Vagina (tissue), 2 donors: ENCODE data around the gene PPP2R3B. TPM values are rescaled to one million over a fixed set of nuclear protein-coding genes. Genes with fewer than 3 reads are reported as not detected.

Experiments
- DNase-seq, 2 donors: peaks; one replicate each; pipeline ENCODE4 v3.0.0-alpha.2; 2017; ENCODE audit errors: extremely low spot score in 2 of 2
- H3K27ac ChIP-seq: fragments of 200-600 bp; sonication (generic); one replicate; pipeline ENCODE4 v1.5.1; 2019
- H3K27me3 ChIP-seq: fragments of 200-600 bp; sonication (generic); one replicate; pipeline ENCODE4 v1.5.1; 2019
- H3K36me3 ChIP-seq, 2 donors: fragments of 200-600 bp; sonication (generic); one replicate each; pipeline ENCODE4 v1.5.1; 2017 to 2019
- H3K4me1 ChIP-seq: fragments of 200-600 bp; sonication (generic); one replicate; pipeline ENCODE4 v1.5.1; 2019
- H3K4me3 ChIP-seq, 2 donors: fragments of 200-600 bp; sonication (generic); 1 replicate in 1 of 2; 2 replicates in 1 of 2; pipeline ENCODE4 v1.5.1; 2016 to 2019
- H3K9me3 ChIP-seq: fragments of 200-600 bp; sonication (generic); one replicate; pipeline ENCODE4 v1.5.1; 2019
- CTCF ChIP-seq, 3 experiments: fragments of 450-650 bp in 2 of 3; fragments of 200-600 bp in 1 of 3; sonication (generic) in 1 of 3; IDR thresholded peaks; one replicate each; pipeline ENCODE4 v1.5.1; 2017 to 2019; ENCODE audit warnings: antibody characterized with exemption in 3 of 3, mild to moderate bottlenecking in 2 of 3, moderate library complexity in 2 of 3
- POLR2A ChIP-seq, 2 donors: fragments of 450-650 bp; IDR thresholded peaks; one replicate each; pipeline ENCODE4 v1.6.1; 2017; ENCODE audit warnings: antibody characterized with exemption in 2 of 2, mild to moderate bottlenecking in 2 of 2, moderate library complexity in 2 of 2
- POLR2AphosphoS5 ChIP-seq, 2 donors: sonication (generic); formaldehyde crosslinking; IDR thresholded peaks; one replicate each; pipeline ENCODE4 v1.9.0; 2017; ENCODE audit warnings: antibody characterized with exemption in 2 of 2, mild to moderate bottlenecking in 2 of 2, low read depth in 1 of 2; ENCODE audit not compliant: insufficient read depth in 1 of 2
- intact Hi-C: fragments of 100-400 bp; cut with DNase I; formaldehyde crosslinking; loops from one replicate; pipeline ENCODE4 v1.15.1; 2023
- total RNA-seq: library from RNA; depleted of rRNA; stranded (reverse); fragments of >200 nt; gene quantifications from one replicate; pipeline ENCODE4 v1.2.3, GENCODE V29; 2016

The PPP2R3B gene
- total RNA-seq, 1 donor from 2014 or later: 28.5 TPM

GRCh38 chrX:302975-303374 is 83.7 kb downstream of the PPP2R3B start:
- no peak for DNase-seq
- Histone ChIP-seq H3K4me3 (no peak overlapping the region), H3K27ac (no peak overlapping the region), H3K27me3 (no peaks in the 10 kb centered on the region), H3K4me1 (no peaks in the 10 kb centered on the region), H3K9me3 (no peaks in the 10 kb centered on the region), H3K36me3 (peaks cover 0 to 72% of the 10 kb centered on the region in 2 donors)
- TF ChIP-seq POLR2AphosphoS5 (IDR thresholded peaks at IDR 0.05; ENCODE audit: insufficient read depth in 1 of 2, low read depth in 1 of 2) (no peak), CTCF (IDR thresholded peaks at IDR 0.05) (no peak), POLR2A (IDR thresholded peaks at IDR 0.05) (no peak)
- intact Hi-C loops: no loop called here

DNA sequence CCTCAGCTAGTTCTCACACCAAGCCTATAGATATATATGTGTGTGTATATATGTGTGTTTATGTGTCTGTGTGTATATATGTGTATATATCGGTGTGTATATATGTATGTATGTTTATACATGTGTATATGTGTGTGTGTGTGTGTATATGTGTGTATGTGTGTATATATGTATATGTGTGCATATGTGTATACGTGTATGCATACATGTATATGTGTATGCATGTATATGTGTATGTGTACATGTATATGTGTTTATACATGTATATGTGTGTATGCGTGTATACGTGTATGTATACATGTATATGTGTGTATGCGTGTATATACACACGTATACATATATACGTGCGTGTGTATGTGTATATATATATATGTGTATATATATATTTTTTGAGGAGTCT is 86.4 kb downstream of the PPP2R3B start:
- no peak overlapping the region for H3K27ac ChIP-seq
- no peak overlapping the region for H3K4me3 ChIP-seq
- H3K36me3 ChIP-seq: peaks cover 0 to 48% of the 10 kb centered on the region in 2 donors
- H3K9me3 ChIP-seq: no peaks in the 10 kb centered on the region
- intact Hi-C loops: no loop called here
- no peak for DNase-seq
- H3K4me1 ChIP-seq: no peaks in the 10 kb centered on the region
- TF ChIP-seq CTCF (IDR thresholded peaks at IDR 0.05): no peak
- no peak for TF ChIP-seq POLR2A (IDR thresholded peaks at IDR 0.05)
- TF ChIP-seq POLR2AphosphoS5 (IDR thresholded peaks at IDR 0.05; ENCODE audit: insufficient read depth in 1 of 2, low read depth in 1 of 2): no peak
- no peaks in the 10 kb centered on the region for H3K27me3 ChIP-seq

DNA sequence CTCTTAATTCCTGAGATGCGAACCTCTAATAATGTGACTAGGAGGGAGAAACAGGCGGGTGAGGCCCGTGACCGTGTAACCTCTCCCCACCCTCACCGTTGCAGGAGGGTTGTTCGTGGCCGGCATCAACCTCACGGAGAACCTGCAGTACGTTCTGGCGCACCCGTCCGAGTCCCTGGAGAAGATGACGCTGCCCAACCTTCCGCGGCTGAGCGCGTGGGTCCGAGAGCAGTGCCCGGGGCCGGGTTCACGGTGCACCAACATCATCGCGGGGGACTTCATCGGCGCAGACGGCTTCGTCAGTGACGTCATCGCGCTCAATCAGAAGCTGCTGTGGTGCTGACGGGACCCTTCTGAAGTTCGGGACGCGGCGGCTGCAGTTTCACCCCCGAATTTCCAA is 87.7 kb downstream of the PPP2R3B start:
- TF ChIP-seq CTCF (IDR thresholded peaks at IDR 0.05): no peak
- no peak for TF ChIP-seq POLR2A (IDR thresholded peaks at IDR 0.05)
- no peak for TF ChIP-seq POLR2AphosphoS5 (IDR thresholded peaks at IDR 0.05; ENCODE audit: insufficient read depth in 1 of 2, low read depth in 1 of 2)
- Histone ChIP-seq H3K27me3 (no peaks in the 10 kb centered on the region), H3K4me3 (no peak overlapping the region), H3K9me3 (no peaks in the 10 kb centered on the region), H3K4me1 (no peaks in the 10 kb centered on the region), H3K36me3 (peaks cover 0 to 41% of the 10 kb centered on the region in 2 donors), H3K27ac (no peak overlapping the region)
- intact Hi-C loops: no loop called here
- no peak for DNase-seq

DNA sequence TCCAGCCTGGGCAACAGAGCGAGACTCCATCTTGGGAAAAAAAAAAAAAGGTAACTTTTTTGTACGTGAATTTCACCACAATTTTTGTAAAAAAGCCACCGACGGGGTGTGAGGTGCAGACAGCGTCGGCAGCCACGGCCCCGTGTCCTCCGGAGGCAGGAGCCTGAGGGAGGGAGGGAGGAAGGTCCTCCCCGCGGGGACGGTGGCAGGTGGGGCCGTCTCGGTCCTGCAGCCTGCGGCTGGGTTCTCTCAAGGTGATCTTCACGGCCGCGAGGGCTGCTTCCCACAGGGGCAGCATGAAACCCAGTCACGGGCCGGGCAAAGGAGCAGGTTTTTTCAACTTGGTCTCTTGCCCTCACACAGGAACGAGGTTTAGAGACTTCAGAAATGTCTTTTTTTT is 91.6 kb downstream of the PPP2R3B start:
- Histone ChIP-seq H3K27me3 (no peaks in the 10 kb centered on the region), H3K36me3 (peaks cover 0 to 47% of the 10 kb centered on the region in 2 donors), H3K4me1 (no peaks in the 10 kb centered on the region), H3K4me3 (no peak overlapping the region), H3K27ac (no peak overlapping the region), H3K9me3 (no peaks in the 10 kb centered on the region)
- TF ChIP-seq CTCF (IDR thresholded peaks at IDR 0.05): no peak
- TF ChIP-seq POLR2AphosphoS5 (IDR thresholded peaks at IDR 0.05; ENCODE audit: insufficient read depth in 1 of 2, low read depth in 1 of 2): no peak
- TF ChIP-seq POLR2A (IDR thresholded peaks at IDR 0.05): no peak
- intact Hi-C loops: no loop called here
- no peak for DNase-seq

- Histone ChIP-seq H3K27ac (no peak overlapping the region), H3K27me3 (no peaks in the 10 kb centered on the region), H3K36me3 (peaks cover 0 to 50% of the 10 kb centered on the region in 2 donors), H3K9me3 (no peaks in the 10 kb centered on the region), H3K4me3 (no peak overlapping the region), H3K4me1 (no peaks in the 10 kb centered on the region)
- intact Hi-C loops: no loop called here
- TF ChIP-seq POLR2AphosphoS5 (IDR thresholded peaks at IDR 0.05; ENCODE audit: insufficient read depth in 1 of 2, low read depth in 1 of 2) (no peak), CTCF (IDR thresholded peaks at IDR 0.05) (no peak), POLR2A (IDR thresholded peaks at IDR 0.05) (no peak)
- DNase-seq: no peak
These were observed 93.5 kb downstream of the PPP2R3B start for GRCh38 chrX:292900-293897.
